PC-9 (cell line): ENCODE data around the gene KRTAP9-9. TPM values are rescaled to one million over a fixed set of nuclear protein-coding genes. Genes with fewer than 3 reads are reported as not detected.

Experiments
- BruUV-seq: library from RNA; stranded (reverse); fragments of 400-500 nt; replicated peaks from 2 replicates; lab custom pipeline; 2021; lab: Mats Ljungman, UMichigan
- CTCF ChIA-PET: fragments of 300-600 bp; sonication (Branson Sonifier 250); formaldehyde crosslinking; loops from one replicate; lab custom pipeline; 2022; ENCODE audit warnings: antibody characterized with exemption; lab: Charles Lee
- POLR2A ChIA-PET: fragments of 300-600 bp; sonication (Branson Sonifier 250); formaldehyde crosslinking; loops from one replicate; lab custom pipeline; 2022; ENCODE audit warnings: antibody characterized with exemption; ENCODE audit not compliant: unreplicated experiment; lab: Charles Lee
- DNase-seq, 2 experiments: peaks; one replicate each; pipeline versions ENCODE4 v3.0.0 to v3.0.0-alpha.2; 2015 to 2022; ENCODE audit warnings: mixed read lengths in 1 of 2
- H2AFZ ChIP-seq: fragments of 200-600 bp; sonication (generic); 2 replicates; pipeline ENCODE4 v1.8.1; 2017; ENCODE audit warnings: antibody characterized with exemption
- H3F3A ChIP-seq: fragments of 200-600 bp; sonication (generic); 2 replicates; pipeline ENCODE4 v1.8.1; 2017; ENCODE audit warnings: antibody characterized with exemption, mild to moderate bottlenecking, low read depth; ENCODE audit not compliant: insufficient read depth
- H3K27ac ChIP-seq: fragments of 200-600 bp; sonication (generic); 2 replicates; pipeline ENCODE4 v1.6.1; 2016; ENCODE audit warnings: mixed run types
- H3K27me3 ChIP-seq: fragments of 200-600 bp; sonication (generic); 2 replicates; pipeline ENCODE4 v1.6.1; 2016; ENCODE audit warnings: low read depth, mixed run types; ENCODE audit not compliant: insufficient read depth
- H3K36me3 ChIP-seq: fragments of 200-600 bp; sonication (generic); 2 replicates; pipeline ENCODE4 v1.6.1; 2016; ENCODE audit warnings: low read depth, mixed run types
- H3K4me1 ChIP-seq: fragments of 200-600 bp; sonication (generic); replicated peaks from 2 replicates; pipeline ENCODE4 v1.6.1; 2016; ENCODE audit warnings: mixed run types; ENCODE audit not compliant: insufficient read depth
- H3K4me2 ChIP-seq: fragments of 200-600 bp; sonication (generic); 2 replicates; pipeline ENCODE4 v1.6.1; 2017; ENCODE audit warnings: mixed run types
- H3K4me3 ChIP-seq: fragments of 200-600 bp; sonication (generic); 2 replicates; pipeline ENCODE4 v1.6.1; 2016; ENCODE audit warnings: mixed run types
- H3K79me2 ChIP-seq: fragments of 200-600 bp; sonication (generic); 2 replicates; pipeline ENCODE4 v1.6.1; 2017; ENCODE audit warnings: low read depth, mixed run types
- H3K9me2 ChIP-seq: fragments of 200-600 bp; sonication (generic); 2 replicates; pipeline ENCODE4 v1.8.1; 2017; ENCODE audit warnings: mild to moderate bottlenecking; ENCODE audit not compliant: insufficient read depth
- H3K9me3 ChIP-seq: fragments of 200-600 bp; sonication (generic); 2 replicates; pipeline ENCODE4 v1.8.1; 2016; ENCODE audit warnings: low read depth; ENCODE audit not compliant: insufficient read depth
- H4K20me1 ChIP-seq: fragments of 200-600 bp; sonication (generic); 2 replicates; pipeline ENCODE4 v1.8.1; 2017; ENCODE audit not compliant: insufficient read depth
- CTCF ChIP-seq: fragments of 200-600 bp; sonication (generic); conservative IDR thresholded peaks from 2 replicates; pipeline ENCODE4 v1.6.1; 2017; ENCODE audit warnings: mixed run types, antibody characterized with exemption, mild to moderate bottlenecking, moderate library complexity
- EZH2 ChIP-seq: fragments of 200-600 bp; sonication (generic); IDR thresholded peaks from 2 replicates; pipeline ENCODE4 v1.8.0; 2017; ENCODE audit warnings: antibody characterized with exemption, low read depth
- intact Hi-C: fragments of 100-400 bp; cut with micrococcal nuclease; formaldehyde crosslinking; loops from one replicate; pipeline ENCODE4 v1.10.0; 2022; ENCODE audit not compliant: unreplicated experiment
- total RNA-seq: library from RNA; stranded (reverse); gene quantifications from 2 replicates; pipeline ENCODE4 v1.2.3, GENCODE V29; 2021

The KRTAP9-9 gene
- total RNA-seq, 1 experiment from 2014 or later: not detected

- no peaks in the 10 kb centered on the region for H3K27me3 ChIP-seq
- POLR2A ChIA-PET: no interaction called here
- no TSS peak for BruUV-seq
- H3K4me3 ChIP-seq: no peak overlapping the region
- TF ChIP-seq EZH2: no peak
- no peak for TF ChIP-seq CTCF
- H3F3A ChIP-seq: no peaks in the 10 kb centered on the region
- no peak overlapping the region for H2AFZ ChIP-seq
- H4K20me1 ChIP-seq: no peaks in the 10 kb centered on the region
- no peaks in the 10 kb centered on the region for H3K36me3 ChIP-seq
- 0 out of 2 replicates have a peak, but pooled peaks cover 5% of the 10 kb centered on the region for H3K9me3 ChIP-seq
- no peaks in the 10 kb centered on the region for H3K79me2 ChIP-seq
- H3K27ac ChIP-seq: no peak overlapping the region
- H3K4me2 ChIP-seq: no peak overlapping the region
- H3K4me1 ChIP-seq: no peaks in the 10 kb centered on the region; the same call in 1 of the 2 replicates
- intact Hi-C loops: no loop called here
- CTCF ChIA-PET: no interaction called here
- H3K9me2 ChIP-seq: no peaks in the 10 kb centered on the region
- no peak for DNase-seq
Measured at GRCh38 chr17:41287050-41287449, 31.9 kb downstream of the KRTAP9-9 start.

GRCh38 chr17:41294016-41294415 is 38.8 kb downstream of the KRTAP9-9 start:
- Histone ChIP-seq H4K20me1 (no peaks in the 10 kb centered on the region), H3F3A (no peaks in the 10 kb centered on the region), H2AFZ (no peak overlapping the region), H3K9me3 (no peaks in the 10 kb centered on the region), H3K4me3 (no peak overlapping the region), H3K4me1 (no peaks in the 10 kb centered on the region), H3K36me3 (no peaks in the 10 kb centered on the region), H3K4me2 (no peak overlapping the region), H3K9me2 (no peaks in the 10 kb centered on the region), H3K79me2 (no peaks in the 10 kb centered on the region), H3K27ac (no peak overlapping the region), H3K27me3 (no peaks in the 10 kb centered on the region)
- POLR2A ChIA-PET: no interaction called here
- no peak for DNase-seq
- CTCF ChIA-PET: no interaction called here
- no peak for TF ChIP-seq EZH2
- TF ChIP-seq CTCF: no peak
- intact Hi-C loops: no loop called here
- no TSS peak for BruUV-seq

GRCh38 chr17:41296846-41297245 is 41.7 kb downstream of the KRTAP9-9 start:
- H3K9me3 ChIP-seq: no peaks in the 10 kb centered on the region
- H3K4me2 ChIP-seq: no peak overlapping the region
- no peaks in the 10 kb centered on the region for H3F3A ChIP-seq
- ChIA-PET CTCF (no interaction called here), POLR2A (no interaction called here)
- intact Hi-C loops: no loop called here
- no peak for TF ChIP-seq CTCF
- no peak for TF ChIP-seq EZH2
- no peaks in the 10 kb centered on the region for H3K36me3 ChIP-seq
- no peak overlapping the region for H3K27ac ChIP-seq
- H4K20me1 ChIP-seq: no peaks in the 10 kb centered on the region
- no TSS peak for BruUV-seq
- no peaks in the 10 kb centered on the region for H3K79me2 ChIP-seq
- H3K4me1 ChIP-seq: no peaks in the 10 kb centered on the region
- H3K9me2 ChIP-seq: no peaks in the 10 kb centered on the region
- H2AFZ ChIP-seq: no peak overlapping the region
- H3K4me3 ChIP-seq: no peak overlapping the region
- no peak for DNase-seq
- no peaks in the 10 kb centered on the region for H3K27me3 ChIP-seq
